Thyroid gland (tissue), 4 donors: ENCODE measurements around the gene GPRC5A. TPM values are rescaled to one million over a fixed set of nuclear protein-coding genes. Genes with fewer than 3 reads are reported as not detected.

Experiments used
- DNase-seq, 2 donors: peaks; one replicate each; pipeline ENCODE4 v3.0.0-alpha.2; 2019
- H3K27ac ChIP-seq, 3 donors: fragments of 200-600 bp; sonication (generic); 1 replicate in 2 of 3; 2 replicates in 1 of 3; pipeline ENCODE4 v1.5.1; 2016 to 2019; ENCODE audit warnings: mild to moderate bottlenecking in 1 of 3, moderate library complexity in 1 of 3
- H3K27me3 ChIP-seq: fragments of 200-600 bp; sonication (generic); one replicate; pipeline ENCODE4 v1.5.1; 2019
- H3K36me3 ChIP-seq, 2 donors: fragments of 200-600 bp; sonication (generic); one replicate each; pipeline ENCODE4 v1.5.1; 2016 to 2019
- H3K4me1 ChIP-seq, 2 donors: fragments of 200-600 bp; sonication (generic); one replicate each; pipeline ENCODE4 v1.5.1; 2017 to 2019
- H3K4me3 ChIP-seq, 3 donors: fragments of 200-600 bp; sonication (generic); replicated peaks in 1 of 3; 1 replicate in 2 of 3; 2 replicates in 1 of 3; pipeline ENCODE4 v1.5.1; 2016; ENCODE audit warnings: mild to moderate bottlenecking in 1 of 3
- H3K9me3 ChIP-seq: fragments of 200-600 bp; sonication (generic); one replicate; pipeline ENCODE4 v1.5.1; 2017
- POLR2A ChIP-seq, 2 donors: fragments of 450-650 bp; IDR thresholded peaks; one replicate each; pipeline ENCODE4 v1.6.1; 2017; ENCODE audit warnings: antibody characterized with exemption in 2 of 2, mild to moderate bottlenecking in 2 of 2, moderate library complexity in 1 of 2
- WGBS, 2 donors: methylation state at CpG; one replicate each; pipeline ENCODE4 v1.1.5; 2017; 5-methylcytosine and 5-hydroxymethylcytosine counted together
- intact Hi-C: fragments of 100-400 bp; cut with DNase I; formaldehyde crosslinking; loops from one replicate; pipeline ENCODE4 v1.15.1; 2023
- total RNA-seq, 4 donors: library from RNA; depleted of rRNA; stranded (reverse); fragments of >200 nt; gene quantifications; one replicate each; pipeline ENCODE4 v1.2.3, GENCODE V29; 2016
- TF ChIP-seq, protein P1 (sequence below), 6 experiments: fragments of 200-600 bp in 3 of 6; fragments of 450-650 bp in 3 of 6; sonication (generic) in 3 of 6; IDR thresholded peaks; one replicate each; pipeline ENCODE4 v1.5.1; 2016 to 2019; ENCODE audit warnings: antibody characterized with exemption in 6 of 6, mild to moderate bottlenecking in 2 of 6, inconsistent platforms in 1 of 6, moderate library complexity in 1 of 6

GPRC5A gene
- total RNA-seq, 4 donors from 2014 or later: 107 to 207 (median 128) TPM

DNA sequence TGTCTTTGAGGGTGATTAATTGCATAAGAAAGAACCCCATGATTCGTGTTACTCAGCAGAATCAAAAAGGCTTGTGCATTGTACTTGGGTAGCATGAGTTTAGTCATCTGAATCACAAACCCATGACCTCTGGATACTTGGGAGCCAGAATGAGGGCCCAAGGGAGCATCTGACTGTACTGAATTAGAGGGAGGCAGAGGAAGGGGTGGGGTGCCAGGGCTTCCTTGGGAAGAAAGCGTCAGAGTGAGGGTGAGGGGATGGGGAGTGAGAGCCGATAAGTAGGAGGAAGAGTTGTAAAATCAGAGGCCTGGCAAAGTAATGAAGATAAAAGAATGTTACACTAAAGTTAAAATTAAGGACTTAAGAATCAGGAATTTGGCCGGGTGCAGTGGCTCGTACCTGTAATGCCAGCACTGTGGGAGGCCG is 30.8 kb downstream of the GPRC5A start:
- Histone ChIP-seq H3K9me3 (no peaks in the 10 kb centered on the region), H3K4me1 (peaks cover 0 to 10% of the 10 kb centered on the region in 2 donors), H3K36me3 (peaks cover 0 to 4% of the 10 kb centered on the region in 2 donors), H3K27ac (no peak overlapping the region), H3K27me3 (no peaks in the 10 kb centered on the region), H3K4me3 (no peak overlapping the region)
- DNase-seq: peak in 1 of 2 donors; percentile 18
- intact Hi-C loops: no loop called here
- WGBS, 2 donors: 58 to 68% methylated on average over 6 of the region's 6 CpGs
- no peak for TF ChIP-seq POLR2A (IDR thresholded peaks at IDR 0.05)
- TF ChIP-seq, protein P1, sequence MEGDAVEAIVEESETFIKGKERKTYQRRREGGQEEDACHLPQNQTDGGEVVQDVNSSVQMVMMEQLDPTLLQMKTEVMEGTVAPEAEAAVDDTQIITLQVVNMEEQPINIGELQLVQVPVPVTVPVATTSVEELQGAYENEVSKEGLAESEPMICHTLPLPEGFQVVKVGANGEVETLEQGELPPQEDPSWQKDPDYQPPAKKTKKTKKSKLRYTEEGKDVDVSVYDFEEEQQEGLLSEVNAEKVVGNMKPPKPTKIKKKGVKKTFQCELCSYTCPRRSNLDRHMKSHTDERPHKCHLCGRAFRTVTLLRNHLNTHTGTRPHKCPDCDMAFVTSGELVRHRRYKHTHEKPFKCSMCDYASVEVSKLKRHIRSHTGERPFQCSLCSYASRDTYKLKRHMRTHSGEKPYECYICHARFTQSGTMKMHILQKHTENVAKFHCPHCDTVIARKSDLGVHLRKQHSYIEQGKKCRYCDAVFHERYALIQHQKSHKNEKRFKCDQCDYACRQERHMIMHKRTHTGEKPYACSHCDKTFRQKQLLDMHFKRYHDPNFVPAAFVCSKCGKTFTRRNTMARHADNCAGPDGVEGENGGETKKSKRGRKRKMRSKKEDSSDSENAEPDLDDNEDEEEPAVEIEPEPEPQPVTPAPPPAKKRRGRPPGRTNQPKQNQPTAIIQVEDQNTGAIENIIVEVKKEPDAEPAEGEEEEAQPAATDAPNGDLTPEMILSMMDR (IDR thresholded peaks at IDR 0.05): no peak

DNA sequence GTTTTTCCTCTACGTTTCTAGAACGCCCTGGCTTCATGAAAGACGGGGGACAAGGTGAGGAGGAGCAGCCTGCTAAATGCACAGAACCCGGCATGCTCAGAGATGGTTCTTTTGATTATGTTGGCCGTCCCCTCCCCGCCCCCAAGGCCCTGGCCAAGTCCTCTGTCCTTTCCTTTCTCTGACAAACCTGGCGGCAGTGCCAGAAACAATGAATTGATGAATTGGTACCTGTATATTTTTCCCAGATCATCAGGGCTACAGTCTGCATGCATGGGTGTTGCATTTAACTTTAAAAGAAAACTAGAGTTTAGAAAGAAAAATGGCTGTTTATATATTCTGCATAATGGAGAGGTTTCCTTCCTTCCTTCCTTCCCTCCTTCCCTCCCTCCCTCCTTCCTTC is 31.6 kb downstream of the GPRC5A start:
- intact Hi-C loops: no loop called here
- 94 to 95% methylated on average over 7 of the region's 7 CpGs for WGBS, 2 donors
- TF ChIP-seq, protein P1 (IDR thresholded peaks at IDR 0.05): no peak
- no peak for TF ChIP-seq POLR2A (IDR thresholded peaks at IDR 0.05)

DNA sequence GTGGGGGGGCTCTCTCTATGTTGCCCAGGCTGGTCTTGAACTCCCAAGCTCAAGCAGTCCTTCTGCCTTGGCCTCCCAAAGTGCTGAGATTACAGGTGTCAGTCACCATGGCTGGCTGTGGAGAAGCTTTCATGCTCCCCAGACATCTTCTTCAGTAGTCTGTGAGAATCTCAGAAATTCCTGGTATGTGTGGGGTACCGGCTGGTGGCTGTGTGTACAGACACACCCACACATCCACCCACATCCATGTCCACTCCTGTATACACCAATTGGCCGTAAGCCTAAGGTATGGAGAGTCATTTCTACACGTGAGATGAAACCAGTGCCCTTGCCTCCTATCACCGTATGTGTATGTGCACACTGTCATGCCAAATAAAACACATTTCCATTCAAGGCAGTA is 32.8 kb downstream of the GPRC5A start:
- WGBS, 2 donors: 84 to 94% methylated on average over 4 of the region's 4 CpGs
- Histone ChIP-seq H3K27ac (no peak overlapping the region), H3K9me3 (no peaks in the 10 kb centered on the region), H3K4me1 (peaks cover 0 to 6% of the 10 kb centered on the region in 2 donors), H3K27me3 (no peaks in the 10 kb centered on the region), H3K4me3 (no peak overlapping the region), H3K36me3 (no peaks in the 10 kb centered on the region)
- no peak for DNase-seq
- intact Hi-C loops: no loop called here
- no peak for TF ChIP-seq POLR2A (IDR thresholded peaks at IDR 0.05)
- TF ChIP-seq, protein P1 (IDR thresholded peaks at IDR 0.05): no peak

More for the DNA sequence above, 31.6 kb downstream of the GPRC5A start:
- DNase-seq: no peak
- peaks cover 0 to 6% of the 10 kb centered on the region in 2 donors for H3K4me1 ChIP-seq
- no peak overlapping the region for H3K4me3 ChIP-seq
- no peaks in the 10 kb centered on the region for H3K36me3 ChIP-seq
- no peaks in the 10 kb centered on the region for H3K27me3 ChIP-seq
- H3K27ac ChIP-seq: no peak overlapping the region
- H3K9me3 ChIP-seq: no peaks in the 10 kb centered on the region

- H3K4me3 ChIP-seq: no peak overlapping the region
- no peak for TF ChIP-seq POLR2A (IDR thresholded peaks at IDR 0.05)
- TF ChIP-seq, protein P1 (IDR thresholded peaks at IDR 0.05): no peak
- H3K9me3 ChIP-seq: no peaks in the 10 kb centered on the region
- peaks cover 0 to 6% of the 10 kb centered on the region in 2 donors for H3K4me1 ChIP-seq
- H3K27me3 ChIP-seq: no peaks in the 10 kb centered on the region
- intact Hi-C loops: no loop called here
- no peaks in the 10 kb centered on the region for H3K36me3 ChIP-seq
- H3K27ac ChIP-seq: peak overlapping the region in 1 of 3 donors; percentile 65
- 49 to 52% methylated on average over 1 of the region's 1 CpG for WGBS, 2 donors
- DNase-seq: no peak
These were observed 34.0 kb downstream of the GPRC5A start for GRCh38 chr12:12925388-12925787.

DNA sequence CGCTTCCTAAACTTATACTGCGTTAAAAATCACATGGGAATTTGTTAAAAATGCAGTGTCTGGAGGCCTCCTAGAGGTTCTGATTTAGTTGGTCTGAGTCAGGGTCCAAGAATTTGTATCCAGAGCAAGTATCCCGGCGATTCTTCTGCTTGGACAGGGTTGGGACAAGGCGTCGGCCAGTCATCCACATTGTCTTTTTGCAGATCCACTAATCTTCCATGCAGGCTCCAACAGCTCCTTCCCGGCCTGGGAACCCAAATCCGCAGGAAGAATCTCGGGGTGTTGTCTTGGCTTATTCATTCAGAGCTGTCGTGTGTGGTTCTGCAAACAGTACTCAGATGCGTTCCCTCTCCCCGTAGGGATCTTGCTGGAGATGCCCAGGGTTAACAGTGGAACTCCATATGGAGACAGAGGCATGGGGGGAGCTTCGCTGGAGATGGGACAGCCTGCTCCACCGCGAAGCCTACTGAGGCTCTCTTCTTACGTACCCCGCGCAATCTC is 35.3 kb downstream of the GPRC5A start:
- 82 to 89% methylated on average over 18 of the region's 18 CpGs for WGBS, 2 donors
- H3K27ac ChIP-seq: peak overlapping the region; percentile 65 to 71 (median 66)

More for the DNA sequence above, 35.3 kb downstream of the GPRC5A start:
- intact Hi-C loops: no loop called here
- no peaks in the 10 kb centered on the region for H3K36me3 ChIP-seq
- TF ChIP-seq POLR2A (IDR thresholded peaks at IDR 0.05): no peak
- TF ChIP-seq, protein P1 (IDR thresholded peaks at IDR 0.05): no peak
- no peaks in the 10 kb centered on the region for H3K27me3 ChIP-seq
- no peak overlapping the region for H3K4me3 ChIP-seq
- DNase-seq: no peak
- H3K4me1 ChIP-seq: peaks cover 0 to under 1% of the 10 kb centered on the region in 2 donors
- H3K9me3 ChIP-seq: no peaks in the 10 kb centered on the region
